GM19397 (cell line): ENCODE measurements around the gene RPS16.

Experiments
- ATAC-seq: cut with Tn5 transposase; IDR thresholded peaks from one replicate; pipeline ENCODE4 v1.9.1; 2021; ENCODE audit warnings: mild to moderate bottlenecking, moderate library complexity; ENCODE audit not compliant: unreplicated experiment

The RPS16 gene

GRCh38 chr19:39390451-39390750 lies 45.3 kb downstream of the RPS16 start:
- no peak for ATAC-seq

- no peak for ATAC-seq
Measured at GRCh38 chr19:39389631-39390414, 45.9 kb downstream of the RPS16 start.

GRCh38 chr19:39388657-39389056 lies 47.1 kb downstream of the RPS16 start:
- ATAC-seq: no peak

- no peak for ATAC-seq
Measured at GRCh38 chr19:39386557-39386956, 49.2 kb downstream of the RPS16 start.

GRCh38 chr19:39385629-39386411 lies 49.9 kb downstream of the RPS16 start:
- ATAC-seq: no peak

GRCh38 chr19:39384839-39385568 lies 50.7 kb downstream of the RPS16 start:
- ATAC-seq: no peak
